ENCODE measurements around the gene TEAD1. TPM values are rescaled to one million over a fixed set of nuclear protein-coding genes. Genes with fewer than 3 reads are reported as not detected.

The TEAD1 gene
- total and polyA plus RNA-seq, 4 donors, result 9.1 to 38.4 (median 10.7) TPM

DNA sequence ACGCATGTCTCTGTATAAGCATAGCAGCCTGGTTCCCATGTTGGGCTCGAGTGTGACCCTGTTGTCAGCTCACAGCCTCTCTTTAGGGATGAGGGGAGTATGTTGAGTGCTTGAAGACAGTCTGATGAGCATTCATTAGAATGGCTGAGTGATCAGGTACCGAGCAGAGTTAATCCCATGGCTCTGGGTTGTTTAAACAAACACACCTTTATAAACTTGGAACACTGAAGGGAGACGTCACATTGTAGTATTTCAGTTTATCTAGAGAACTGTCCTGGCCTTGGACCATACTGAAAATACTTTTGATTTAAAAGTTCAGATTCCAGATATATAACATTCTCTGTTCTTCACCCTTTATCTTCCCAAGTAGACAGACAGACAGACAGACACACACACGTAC, 76.0 kb downstream of the TEAD1 start:
- no peaks in the 10 kb centered on the region for H3K36me3 ChIP-seq (ENCODE audit: control insufficient read depth in 4 of 4, insufficient read depth in 3 of 4, low read depth in 1 of 4, low read length in 3 of 4)
- H3K4me1 ChIP-seq (ENCODE audit: control insufficient read depth in 4 of 4, insufficient read depth in 4 of 4, low read length in 3 of 4), result peaks cover 0 to 14% (median 4%) of the 10 kb centered on the region in 4 donors
- DNase-seq (ENCODE audit: low spot score), result no peak
- no peak overlapping the region for H3K9ac ChIP-seq (ENCODE audit: low read depth in 1 of 2, low read length in 2 of 2)
- no peak overlapping the region for H3K27ac ChIP-seq (ENCODE audit: low read depth in 1 of 2, low read length in 2 of 2)
- H3K27me3 ChIP-seq (ENCODE audit: control insufficient read depth in 4 of 4, insufficient read depth in 4 of 4, low read length in 3 of 4), result no peaks in the 10 kb centered on the region
- no peaks in the 10 kb centered on the region for H3K9me3 ChIP-seq (ENCODE audit: control insufficient read depth in 4 of 4, low read length in 3 of 4)
- no peak overlapping the region for H3K4me3 ChIP-seq (ENCODE audit: low read depth in 1 of 3, low read length in 3 of 3)
- WGBS, result 62% methylated on average over 5 of the region's 5 CpGs
- TF ChIP-seq, protein P1, sequence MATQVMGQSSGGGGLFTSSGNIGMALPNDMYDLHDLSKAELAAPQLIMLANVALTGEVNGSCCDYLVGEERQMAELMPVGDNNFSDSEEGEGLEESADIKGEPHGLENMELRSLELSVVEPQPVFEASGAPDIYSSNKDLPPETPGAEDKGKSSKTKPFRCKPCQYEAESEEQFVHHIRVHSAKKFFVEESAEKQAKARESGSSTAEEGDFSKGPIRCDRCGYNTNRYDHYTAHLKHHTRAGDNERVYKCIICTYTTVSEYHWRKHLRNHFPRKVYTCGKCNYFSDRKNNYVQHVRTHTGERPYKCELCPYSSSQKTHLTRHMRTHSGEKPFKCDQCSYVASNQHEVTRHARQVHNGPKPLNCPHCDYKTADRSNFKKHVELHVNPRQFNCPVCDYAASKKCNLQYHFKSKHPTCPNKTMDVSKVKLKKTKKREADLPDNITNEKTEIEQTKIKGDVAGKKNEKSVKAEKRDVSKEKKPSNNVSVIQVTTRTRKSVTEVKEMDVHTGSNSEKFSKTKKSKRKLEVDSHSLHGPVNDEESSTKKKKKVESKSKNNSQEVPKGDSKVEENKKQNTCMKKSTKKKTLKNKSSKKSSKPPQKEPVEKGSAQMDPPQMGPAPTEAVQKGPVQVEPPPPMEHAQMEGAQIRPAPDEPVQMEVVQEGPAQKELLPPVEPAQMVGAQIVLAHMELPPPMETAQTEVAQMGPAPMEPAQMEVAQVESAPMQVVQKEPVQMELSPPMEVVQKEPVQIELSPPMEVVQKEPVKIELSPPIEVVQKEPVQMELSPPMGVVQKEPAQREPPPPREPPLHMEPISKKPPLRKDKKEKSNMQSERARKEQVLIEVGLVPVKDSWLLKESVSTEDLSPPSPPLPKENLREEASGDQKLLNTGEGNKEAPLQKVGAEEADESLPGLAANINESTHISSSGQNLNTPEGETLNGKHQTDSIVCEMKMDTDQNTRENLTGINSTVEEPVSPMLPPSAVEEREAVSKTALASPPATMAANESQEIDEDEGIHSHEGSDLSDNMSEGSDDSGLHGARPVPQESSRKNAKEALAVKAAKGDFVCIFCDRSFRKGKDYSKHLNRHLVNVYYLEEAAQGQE (IDR thresholded peaks at IDR 0.05), result no peak
- TF ChIP-seq HNF4A (conservative IDR thresholded peaks at IDR 0.05) (peak in 1 of 2 donors; percentile 5), FOXA2 (IDR thresholded peaks at IDR 0.05) (no peak), YY1 (IDR thresholded peaks at IDR 0.05) (no peak)
- TF ChIP-seq, protein P2, sequence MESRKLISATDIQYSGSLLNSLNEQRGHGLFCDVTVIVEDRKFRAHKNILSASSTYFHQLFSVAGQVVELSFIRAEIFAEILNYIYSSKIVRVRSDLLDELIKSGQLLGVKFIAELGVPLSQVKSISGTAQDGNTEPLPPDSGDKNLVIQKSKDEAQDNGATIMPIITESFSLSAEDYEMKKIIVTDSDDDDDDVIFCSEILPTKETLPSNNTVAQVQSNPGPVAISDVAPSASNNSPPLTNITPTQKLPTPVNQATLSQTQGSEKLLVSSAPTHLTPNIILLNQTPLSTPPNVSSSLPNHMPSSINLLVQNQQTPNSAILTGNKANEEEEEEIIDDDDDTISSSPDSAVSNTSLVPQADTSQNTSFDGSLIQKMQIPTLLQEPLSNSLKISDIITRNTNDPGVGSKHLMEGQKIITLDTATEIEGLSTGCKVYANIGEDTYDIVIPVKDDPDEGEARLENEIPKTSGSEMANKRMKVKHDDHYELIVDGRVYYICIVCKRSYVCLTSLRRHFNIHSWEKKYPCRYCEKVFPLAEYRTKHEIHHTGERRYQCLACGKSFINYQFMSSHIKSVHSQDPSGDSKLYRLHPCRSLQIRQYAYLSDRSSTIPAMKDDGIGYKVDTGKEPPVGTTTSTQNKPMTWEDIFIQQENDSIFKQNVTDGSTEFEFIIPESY (IDR thresholded peaks at IDR 0.05), result no peak

DNA sequence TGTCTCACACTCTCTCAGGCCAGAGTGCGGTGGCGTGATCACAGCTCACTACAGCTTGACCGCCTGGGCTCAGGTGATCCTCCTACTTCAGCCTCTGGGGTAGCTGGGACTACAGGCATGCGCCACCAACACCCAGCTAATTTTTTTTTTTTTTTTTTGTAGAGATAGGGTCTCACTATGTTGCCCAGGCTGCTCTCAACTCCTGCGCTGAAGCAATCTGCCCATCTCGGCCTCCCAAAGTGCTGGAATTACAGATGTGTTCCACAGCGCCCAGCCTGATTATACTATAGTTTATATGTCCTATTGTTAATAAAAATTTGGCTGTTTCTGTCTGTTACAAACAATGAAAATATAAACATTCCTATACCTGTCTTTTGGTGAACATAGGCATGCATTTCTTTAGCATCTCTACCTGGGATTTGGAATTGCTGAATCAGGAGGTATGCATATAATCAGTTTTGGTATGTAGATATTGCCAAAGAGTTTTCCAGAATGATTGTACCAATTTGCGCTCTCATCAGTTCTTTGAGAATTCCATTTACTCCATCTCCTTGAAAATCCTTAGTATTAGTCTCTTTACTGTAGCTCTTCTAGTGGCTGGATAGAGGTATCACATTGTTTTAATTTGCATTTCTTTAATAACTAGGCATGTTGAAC, 78.8 kb downstream of the TEAD1 start:
- no peak for DNase-seq (ENCODE audit: low spot score)
- TF ChIP-seq, protein P3, sequence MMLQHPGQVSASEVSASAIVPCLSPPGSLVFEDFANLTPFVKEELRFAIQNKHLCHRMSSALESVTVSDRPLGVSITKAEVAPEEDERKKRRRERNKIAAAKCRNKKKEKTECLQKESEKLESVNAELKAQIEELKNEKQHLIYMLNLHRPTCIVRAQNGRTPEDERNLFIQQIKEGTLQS (IDR thresholded peaks at IDR 0.05), result no peak
- TF ChIP-seq SP1 (IDR thresholded peaks at IDR 0.05) (no peak), HNF4A (conservative IDR thresholded peaks at IDR 0.05) (no peak), YY1 (IDR thresholded peaks at IDR 0.05) (no peak), TAF1 (conservative IDR thresholded peaks at IDR 0.05) (no peak)
- Histone ChIP-seq H3K9ac (ENCODE audit: low read depth in 1 of 2, low read length in 2 of 2) (no peak overlapping the region), H3K27me3 (ENCODE audit: control insufficient read depth in 4 of 4, insufficient read depth in 4 of 4, low read length in 3 of 4) (no peaks in the 10 kb centered on the region), H3K9me3 (ENCODE audit: control insufficient read depth in 4 of 4, low read length in 3 of 4) (no peaks in the 10 kb centered on the region), H3K4me3 (ENCODE audit: low read depth in 1 of 3, low read length in 3 of 3) (no peak overlapping the region), H3K36me3 (ENCODE audit: control insufficient read depth in 4 of 4, insufficient read depth in 3 of 4, low read depth in 1 of 4, low read length in 3 of 4) (no peaks in the 10 kb centered on the region), H3K4me1 (ENCODE audit: control insufficient read depth in 4 of 4, insufficient read depth in 4 of 4, low read length in 3 of 4) (peaks cover 0 to 16% (median 4%) of the 10 kb centered on the region in 4 donors), H3K27ac (ENCODE audit: low read depth in 1 of 2, low read length in 2 of 2) (no peak overlapping the region)
- 98% methylated on average over 8 of the region's 8 CpGs for WGBS

DNA sequence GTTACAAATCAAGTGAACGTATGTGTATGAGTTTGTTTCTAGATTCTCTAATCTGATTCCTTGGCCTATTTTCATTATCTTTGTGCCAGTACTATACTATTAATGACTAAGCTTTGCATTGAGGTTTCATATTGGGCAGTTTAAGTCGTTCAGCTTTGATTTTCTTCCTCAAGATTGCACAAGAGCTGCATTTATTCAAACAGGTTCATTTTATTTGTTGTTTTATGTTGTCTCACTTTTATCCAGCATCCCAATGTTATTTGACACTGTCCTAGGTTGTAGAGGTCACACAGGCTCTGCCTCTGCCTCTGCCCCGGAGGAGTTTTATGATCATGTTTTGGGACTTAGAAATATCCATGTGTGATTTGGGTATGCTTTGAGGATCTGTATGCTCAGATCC, 79.8 kb downstream of the TEAD1 start:
- no peak for DNase-seq (ENCODE audit: low spot score)
- H3K9ac ChIP-seq (ENCODE audit: low read depth in 1 of 2, low read length in 2 of 2), result no peak overlapping the region
- H3K9me3 ChIP-seq (ENCODE audit: control insufficient read depth in 4 of 4, low read length in 3 of 4), result no peaks in the 10 kb centered on the region
- no peak overlapping the region for H3K4me3 ChIP-seq (ENCODE audit: low read depth in 1 of 3, low read length in 3 of 3)
- peaks cover 0 to 16% (median 4%) of the 10 kb centered on the region in 4 donors for H3K4me1 ChIP-seq (ENCODE audit: control insufficient read depth in 4 of 4, insufficient read depth in 4 of 4, low read length in 3 of 4)
- WGBS, result 48% methylated on average over 3 of the region's 3 CpGs
- H3K27me3 ChIP-seq (ENCODE audit: control insufficient read depth in 4 of 4, insufficient read depth in 4 of 4, low read length in 3 of 4), result no peaks in the 10 kb centered on the region
- no peaks in the 10 kb centered on the region for H3K36me3 ChIP-seq (ENCODE audit: control insufficient read depth in 4 of 4, insufficient read depth in 3 of 4, low read depth in 1 of 4, low read length in 3 of 4)
- H3K27ac ChIP-seq (ENCODE audit: low read depth in 1 of 2, low read length in 2 of 2), result no peak overlapping the region
- TF ChIP-seq HNF4A (conservative IDR thresholded peaks at IDR 0.05), result no peak
- TF ChIP-seq, protein P2 (IDR thresholded peaks at IDR 0.05), result no peak
- no peak for TF ChIP-seq JUND (IDR thresholded peaks at IDR 0.05)
- TF ChIP-seq, protein P4, sequence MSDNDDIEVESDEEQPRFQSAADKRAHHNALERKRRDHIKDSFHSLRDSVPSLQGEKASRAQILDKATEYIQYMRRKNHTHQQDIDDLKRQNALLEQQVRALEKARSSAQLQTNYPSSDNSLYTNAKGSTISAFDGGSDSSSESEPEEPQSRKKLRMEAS (IDR thresholded peaks at IDR 0.05), result no peak
- TF ChIP-seq, protein P5, sequence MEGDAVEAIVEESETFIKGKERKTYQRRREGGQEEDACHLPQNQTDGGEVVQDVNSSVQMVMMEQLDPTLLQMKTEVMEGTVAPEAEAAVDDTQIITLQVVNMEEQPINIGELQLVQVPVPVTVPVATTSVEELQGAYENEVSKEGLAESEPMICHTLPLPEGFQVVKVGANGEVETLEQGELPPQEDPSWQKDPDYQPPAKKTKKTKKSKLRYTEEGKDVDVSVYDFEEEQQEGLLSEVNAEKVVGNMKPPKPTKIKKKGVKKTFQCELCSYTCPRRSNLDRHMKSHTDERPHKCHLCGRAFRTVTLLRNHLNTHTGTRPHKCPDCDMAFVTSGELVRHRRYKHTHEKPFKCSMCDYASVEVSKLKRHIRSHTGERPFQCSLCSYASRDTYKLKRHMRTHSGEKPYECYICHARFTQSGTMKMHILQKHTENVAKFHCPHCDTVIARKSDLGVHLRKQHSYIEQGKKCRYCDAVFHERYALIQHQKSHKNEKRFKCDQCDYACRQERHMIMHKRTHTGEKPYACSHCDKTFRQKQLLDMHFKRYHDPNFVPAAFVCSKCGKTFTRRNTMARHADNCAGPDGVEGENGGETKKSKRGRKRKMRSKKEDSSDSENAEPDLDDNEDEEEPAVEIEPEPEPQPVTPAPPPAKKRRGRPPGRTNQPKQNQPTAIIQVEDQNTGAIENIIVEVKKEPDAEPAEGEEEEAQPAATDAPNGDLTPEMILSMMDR (IDR thresholded peaks at IDR 0.05; ENCODE audit: low read depth, low read length, missing input control), result no peak
- TF ChIP-seq SP1 (IDR thresholded peaks at IDR 0.05), result no peak
- TF ChIP-seq YY1 (IDR thresholded peaks at IDR 0.05), result no peak
- TF ChIP-seq, protein P1 (IDR thresholded peaks at IDR 0.05), result no peak

Data from liver (tissue), 9 donors.